Neuronal stem cell (in vitro differentiated cells): ENCODE measurements around the gene SKP2.
A peak's percentile ranks its signal among the peaks of the same experiment; 100 is the strongest.

Experiments
- DNase-seq: peaks from one replicate; pipeline ENCODE4 v3.0.0-alpha.2; 2013; ENCODE audit warnings: low spot score
- H2AFZ ChIP-seq: one replicate; pipeline ENCODE4 v1.6.1; 2013; ENCODE audit warnings: mild to moderate bottlenecking, low read length, inconsistent platforms
- H2AK5ac ChIP-seq: 2 replicates; pipeline ENCODE4 v1.6.1; 2013; ENCODE audit warnings: low read depth, mild to moderate bottlenecking, inconsistent platforms, low read length, moderate library complexity, mixed read lengths
- H2BK120ac ChIP-seq: 2 replicates; pipeline ENCODE4 v1.6.1; 2013; ENCODE audit warnings: low read depth, mild to moderate bottlenecking, inconsistent platforms, low read length, moderate library complexity, mixed read lengths
- H2BK12ac ChIP-seq: one replicate; pipeline ENCODE4 v1.6.1; 2013; ENCODE audit warnings: low read length, inconsistent platforms
- H2BK15ac ChIP-seq: 2 replicates; pipeline ENCODE4 v1.6.1; 2013; ENCODE audit warnings: mild to moderate bottlenecking, low read length, inconsistent platforms, mixed read lengths
- H2BK5ac ChIP-seq: one replicate; pipeline ENCODE4 v1.6.1; 2013; ENCODE audit warnings: inconsistent platforms, mild to moderate bottlenecking, low read length, moderate library complexity
- H3K14ac ChIP-seq: one replicate; pipeline ENCODE4 v1.6.1; 2013; ENCODE audit warnings: low read length, inconsistent platforms
- H3K18ac ChIP-seq: 2 replicates; pipeline ENCODE4 v1.6.1; 2013; ENCODE audit warnings: low read length, inconsistent platforms
- H3K23ac ChIP-seq: 2 replicates; pipeline ENCODE4 v1.6.1; 2013; ENCODE audit warnings: low read depth, mild to moderate bottlenecking, mixed read lengths, low read length, inconsistent platforms; ENCODE audit not compliant: poor library complexity
- H3K27ac ChIP-seq: replicated peaks from 3 replicates; pipeline ENCODE4 v1.5.1; 2013; ENCODE audit warnings: low read length, inconsistent platforms
- H3K27me3 ChIP-seq, 3 experiments: 2 replicates each; pipeline ENCODE4 v1.6.1; 2013; ENCODE audit warnings: low read length in 3 of 3, mild to moderate bottlenecking in 2 of 3, inconsistent platforms in 1 of 3, low read depth in 1 of 3, mixed read lengths in 1 of 3, moderate library complexity in 1 of 3; ENCODE audit not compliant: control insufficient read depth in 3 of 3, insufficient read depth in 3 of 3
- H3K36me3 ChIP-seq, 2 donors: replicated peaks in 1 of 2; 2 replicates each; pipeline ENCODE4 v1.6.1; 2013; ENCODE audit warnings: low read length in 2 of 2; ENCODE audit not compliant: control insufficient read depth in 2 of 2, insufficient read depth in 2 of 2
- H3K4ac ChIP-seq: 2 replicates; pipeline ENCODE4 v1.6.1; 2013; ENCODE audit warnings: inconsistent platforms, mild to moderate bottlenecking, low read length, moderate library complexity
- H3K4me1 ChIP-seq, 2 donors: 1 replicate in 1 of 2; 2 replicates in 1 of 2; pipeline ENCODE4 v1.6.1; 2013; ENCODE audit warnings: low read length in 2 of 2, low read depth in 1 of 2; ENCODE audit not compliant: control insufficient read depth in 2 of 2, insufficient read depth in 1 of 2
- H3K4me2 ChIP-seq: one replicate; pipeline ENCODE4 v1.6.1; 2013; ENCODE audit warnings: mild to moderate bottlenecking, low read length, inconsistent platforms; ENCODE audit not compliant: insufficient read depth, poor library complexity, severe bottlenecking
- H3K4me3 ChIP-seq, 2 donors: 2 replicates each; pipeline ENCODE4 v1.5.1; 2013; ENCODE audit warnings: low read length in 2 of 2, mild to moderate bottlenecking in 2 of 2, inconsistent platforms in 1 of 2, moderate library complexity in 1 of 2
- H3K79me1 ChIP-seq: one replicate; pipeline ENCODE4 v1.6.1; 2013; ENCODE audit warnings: low read depth, mild to moderate bottlenecking, inconsistent platforms, low read length, moderate library complexity
- H3K9ac ChIP-seq: one replicate; pipeline ENCODE4 v1.6.1; 2013; ENCODE audit warnings: mild to moderate bottlenecking, low read depth, low read length, inconsistent platforms; ENCODE audit not compliant: poor library complexity
- H3K9me3 ChIP-seq, 2 donors: replicated peaks in 1 of 2; 2 replicates each; pipeline versions ENCODE3 to v1.6.1; 2013; ENCODE audit warnings: low read length in 2 of 2, mild to moderate bottlenecking in 2 of 2, inconsistent platforms in 1 of 2, low read depth in 1 of 2, mixed read lengths in 1 of 2, moderate library complexity in 1 of 2; ENCODE audit not compliant: control insufficient read depth in 2 of 2, insufficient read depth in 1 of 2
- H4K8ac ChIP-seq: one replicate; pipeline ENCODE4 v1.6.1; 2013; ENCODE audit warnings: low read depth, mild to moderate bottlenecking, inconsistent platforms, low read length, moderate library complexity
- H4K91ac ChIP-seq: one replicate; pipeline ENCODE4 v1.6.1; 2013; ENCODE audit warnings: low read length, low read depth, mild to moderate bottlenecking, inconsistent platforms; ENCODE audit not compliant: poor library complexity
- WGBS, 2 donors: extraction: QIAGEN DNeasy Blood & Tissue Kit; methylation state at CpG; one replicate each; pipeline ENCODE4 v1.1.7; 2013; ENCODE audit warnings: missing lambda C conversion rate in 2 of 2, mixed read lengths in 1 of 2; ENCODE audit not compliant: insufficient read length in 2 of 2, insufficient replicate concordance in 1 of 2; ENCODE audit errors: extremely low coverage in 2 of 2; 5-methylcytosine and 5-hydroxymethylcytosine counted together

The SKP2 gene

DNA sequence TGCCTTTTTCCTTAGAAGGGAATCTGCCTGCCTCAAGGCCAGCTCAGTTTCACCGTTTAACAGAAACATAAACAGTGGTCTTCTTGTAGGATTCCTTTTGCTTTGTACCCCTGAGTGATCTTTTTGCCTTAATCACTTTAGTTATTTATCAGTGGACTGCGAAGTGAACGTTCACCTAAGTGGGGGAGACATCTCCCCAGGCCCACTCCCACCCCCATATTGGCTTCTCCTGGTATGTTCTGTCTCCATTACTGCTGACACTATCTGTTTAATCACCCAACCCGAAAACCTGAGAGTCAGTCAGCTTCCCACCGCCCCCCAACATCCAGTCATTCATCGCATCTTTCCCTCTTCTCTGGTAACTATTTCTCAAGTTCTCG is 1.4 kb downstream of the SKP2 start:
- no peak overlapping the region for H3K27ac ChIP-seq

GRCh38 chr5:36153726-36154125 is 1.8 kb downstream of the SKP2 start:
- Histone ChIP-seq H2BK15ac (no peak overlapping the region), H3K4ac (no peak overlapping the region), H3K4me2 (no peak overlapping the region), H4K8ac (no peak overlapping the region), H2AFZ (no peak overlapping the region), H3K27ac (no peak overlapping the region), H3K18ac (no peak overlapping the region), H3K79me1 (no peaks in the 10 kb centered on the region), H4K91ac (no peak overlapping the region), H3K27me3 (no peaks in the 10 kb centered on the region), H2BK120ac (no peak overlapping the region), H2AK5ac (no peak overlapping the region), H3K36me3 (peaks cover 11 to 61% of the 10 kb centered on the region in 2 donors), H3K9ac (no peak overlapping the region), H3K4me3 (peak overlapping the region in 1 of 2 donors; percentile 79), H3K14ac (no peak overlapping the region), H2BK12ac (no peak overlapping the region), H3K9me3 (no peaks in the 10 kb centered on the region), H3K4me1 (peaks cover 1 to 4% of the 10 kb centered on the region in 2 donors), H3K23ac (no peak overlapping the region), H2BK5ac (no peak overlapping the region)
- no CpG with 5 or more reads among the region's 4 CpGs for WGBS, 2 donors
- DNase-seq = no peak

More for the DNA sequence above, 1.4 kb downstream of the SKP2 start:
- Histone ChIP-seq H3K9ac (no peak overlapping the region), H2AK5ac (no peak overlapping the region), H4K8ac (no peak overlapping the region), H3K4me1 (peaks cover 1 to 4% of the 10 kb centered on the region in 2 donors), H2BK5ac (no peak overlapping the region), H3K23ac (no peak overlapping the region), H3K4me3 (peak overlapping the region in 1 of 2 donors; percentile 79), H3K14ac (no peak overlapping the region), H3K36me3 (peaks cover 11 to 57% of the 10 kb centered on the region in 2 donors), H2BK15ac (no peak overlapping the region), H2BK120ac (no peak overlapping the region), H3K18ac (no peak overlapping the region), H3K4me2 (no peak overlapping the region), H4K91ac (no peak overlapping the region), H3K27me3 (no peaks in the 10 kb centered on the region), H2BK12ac (no peak overlapping the region), H3K9me3 (no peaks in the 10 kb centered on the region), H2AFZ (no peak overlapping the region), H3K4ac (no peak overlapping the region), H3K79me1 (no peaks in the 10 kb centered on the region)
- no CpG with 5 or more reads among the region's 7 CpGs for WGBS, 2 donors
- DNase-seq = no peak

- no peak overlapping the region for H3K4me3 ChIP-seq
- no peak overlapping the region for H3K23ac ChIP-seq
- no peaks in the 10 kb centered on the region for H3K27me3 ChIP-seq
- no peak overlapping the region for H3K9ac ChIP-seq
- no peak overlapping the region for H3K14ac ChIP-seq
- H3K9me3 ChIP-seq = no peaks in the 10 kb centered on the region
- H2AK5ac ChIP-seq = no peak overlapping the region
- no peak overlapping the region for H2BK15ac ChIP-seq
- no peak overlapping the region for H3K4ac ChIP-seq
- no CpG with 5 or more reads among the region's 7 CpGs for WGBS, 2 donors
- H3K18ac ChIP-seq = no peak overlapping the region
- H4K91ac ChIP-seq = no peak overlapping the region
- H2BK12ac ChIP-seq = no peak overlapping the region
- H3K79me1 ChIP-seq = peaks cover 2% of the 10 kb centered on the region
- no peak overlapping the region for H2BK120ac ChIP-seq
- DNase-seq = no peak
- H3K36me3 ChIP-seq = peaks cover 20 to 77% of the 10 kb centered on the region in 2 donors
- H3K27ac ChIP-seq = no peak overlapping the region
- H4K8ac ChIP-seq = no peak overlapping the region
- peaks cover 1 to 4% of the 10 kb centered on the region in 2 donors for H3K4me1 ChIP-seq
- H2AFZ ChIP-seq = no peak overlapping the region
- H2BK5ac ChIP-seq = no peak overlapping the region
- no peak overlapping the region for H3K4me2 ChIP-seq
These were observed 3.4 kb downstream of the SKP2 start for GRCh38 chr5:36155291-36155690.

DNA sequence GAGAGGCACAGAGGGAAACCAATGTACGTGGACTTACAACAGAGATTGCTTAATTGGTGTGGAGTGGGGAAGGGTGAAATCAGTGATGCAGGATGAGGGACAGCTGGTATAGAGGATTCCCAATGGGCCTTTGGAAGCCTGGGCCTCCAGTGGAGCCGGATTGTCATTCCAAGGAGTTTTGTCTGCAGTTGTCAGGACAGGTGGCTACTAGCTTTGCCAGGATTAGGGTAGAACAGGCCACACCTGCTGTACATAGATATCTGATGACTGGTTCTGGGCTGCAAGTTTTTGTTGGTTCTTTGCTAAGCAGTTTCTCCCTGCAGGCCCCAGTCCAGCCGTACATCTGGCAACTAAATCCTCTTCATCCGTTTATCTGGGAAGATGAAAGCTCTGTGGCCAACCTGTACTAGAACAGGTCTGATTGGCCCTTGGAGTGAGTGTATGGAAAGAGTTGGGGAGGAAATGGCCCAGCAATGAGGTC is 4.2 kb downstream of the SKP2 start:
- no peak overlapping the region for H2AK5ac ChIP-seq
- H3K4me1 ChIP-seq = peaks cover 1 to 2% of the 10 kb centered on the region in 2 donors
- no peak overlapping the region for H3K27ac ChIP-seq

More for the DNA sequence above, 4.2 kb downstream of the SKP2 start:
- no peak overlapping the region for H3K18ac ChIP-seq
- H2BK5ac ChIP-seq = no peak overlapping the region
- H4K8ac ChIP-seq = no peak overlapping the region
- no peak overlapping the region for H2BK120ac ChIP-seq
- no peak overlapping the region for H3K23ac ChIP-seq
- WGBS, 2 donors = no CpG with 5 or more reads among the region's 4 CpGs
- no peak overlapping the region for H2BK15ac ChIP-seq
- no peak overlapping the region for H2BK12ac ChIP-seq
- no peak overlapping the region for H2AFZ ChIP-seq
- H3K27me3 ChIP-seq = no peaks in the 10 kb centered on the region
- no peak overlapping the region for H4K91ac ChIP-seq
- no peak overlapping the region for H3K4ac ChIP-seq
- no peak for DNase-seq
- H3K79me1 ChIP-seq = peaks cover 2% of the 10 kb centered on the region
- no peaks in the 10 kb centered on the region for H3K9me3 ChIP-seq
- H3K14ac ChIP-seq = no peak overlapping the region
- peaks cover 24 to 86% of the 10 kb centered on the region in 2 donors for H3K36me3 ChIP-seq
- no peak overlapping the region for H3K4me2 ChIP-seq
- no peak overlapping the region for H3K9ac ChIP-seq
- no peak overlapping the region for H3K4me3 ChIP-seq
